NCI-H446 (cell line): ENCODE data around the gene PPM1G.
"Not testable (repeated sequence)": the region's sequence is repeated elsewhere in the genome, so short reads cannot be mapped to it uniquely, and the experiment has no call there.

Source experiments
- DNase-seq, 2 experiments: peaks; one replicate each; lab custom pipeline; 2025; lab: John Stamatoyannopoulos, UW

PPM1G gene

GRCh38 chr2:27375513-27376099 lies 33.8 kb downstream of the PPM1G start:
- no peak for DNase-seq

- no peak for DNase-seq
These were observed 35.8 kb downstream of the PPM1G start for GRCh38 chr2:27373567-27373966.

GRCh38 chr2:27372937-27373336 lies 36.5 kb downstream of the PPM1G start:
- no peak for DNase-seq

- DNase-seq: peak in 1 of 2 experiments; percentile 34
These were observed 38.4 kb downstream of the PPM1G start for GRCh38 chr2:27370816-27371620.

GRCh38 chr2:27370026-27370815 lies 39.2 kb downstream of the PPM1G start, which contains the start of the genes EIF2B4 and SNX17:
TSS of gene EIF2B4 (minus strand) at chr2:27370338. CDS start at chr2:27370314, 24 bp downstream.
TSS of gene SNX17 (plus strand) at chr2:27370616. CDS start at chr2:27370744, 128 bp downstream.
- DNase-seq: peak; percentile 94 to 98

- DNase-seq: peak in 1 of 2 experiments; percentile 45
These were observed 39.8 kb downstream of the PPM1G start for GRCh38 chr2:27369471-27370025.

- no peak for DNase-seq
These were observed 45.5 kb downstream of the PPM1G start for GRCh38 chr2:27363933-27364332.

GRCh38 chr2:27362678-27363420 lies 46.5 kb downstream of the PPM1G start:
- DNase-seq: no peak

- peak; percentile 92 to 97 for DNase-seq
These were observed 52.8 kb downstream of the PPM1G start, which contains the start of gene GTF3C2 for GRCh38 chr2:27356382-27357181. TSS of gene GTF3C2 (minus strand) at chr2:27356764. CDS start at chr2:27343554, 13,210 bp downstream.

- peak in 1 of 2 experiments; percentile 42 for DNase-seq
These were observed 53.4 kb downstream of the PPM1G start for GRCh38 chr2:27356056-27356381.

GRCh38 chr2:27354597-27354927 lies 54.8 kb downstream of the PPM1G start:
- DNase-seq: no peak

GRCh38 chr2:27353762-27354596 lies 55.4 kb downstream of the PPM1G start:
- no peak for DNase-seq

- DNase-seq: not testable (repeated sequence)
These were observed 56.0 kb downstream of the PPM1G start for GRCh38 chr2:27353386-27353761.

GRCh38 chr2:27351802-27352598 lies 57.4 kb downstream of the PPM1G start:
- no peak for DNase-seq

- DNase-seq: no peak
These were observed 59.2 kb downstream of the PPM1G start for GRCh38 chr2:27350106-27350693.

GRCh38 chr2:27347641-27348040 lies 61.8 kb downstream of the PPM1G start:
- DNase-seq: no peak

GRCh38 chr2:27336173-27336572 lies 73.2 kb downstream of the PPM1G start:
- no peak for DNase-seq

GRCh38 chr2:27335311-27335710 lies 74.1 kb downstream of the PPM1G start:
- DNase-seq: no peak
